PC-9 (cell line): ENCODE results near the gene CCDC12. TPM values are rescaled to one million over a fixed set of nuclear protein-coding genes. Genes with fewer than 3 reads are reported as not detected.

Experiments
- BruUV-seq: library from RNA; stranded (reverse); fragments of 400-500 nt; replicated peaks from 2 replicates; lab custom pipeline; 2021; lab: Mats Ljungman, UMichigan
- CTCF ChIA-PET: fragments of 300-600 bp; sonication (Branson Sonifier 250); formaldehyde crosslinking; loops from one replicate; lab custom pipeline; 2022; ENCODE audit warnings: antibody characterized with exemption; lab: Charles Lee
- POLR2A ChIA-PET: fragments of 300-600 bp; sonication (Branson Sonifier 250); formaldehyde crosslinking; loops from one replicate; lab custom pipeline; 2022; ENCODE audit warnings: antibody characterized with exemption; ENCODE audit not compliant: unreplicated experiment; lab: Charles Lee
- DNase-seq, 2 experiments: peaks; one replicate each; pipeline versions ENCODE4 v3.0.0 to v3.0.0-alpha.2; 2015 to 2022; ENCODE audit warnings: mixed read lengths in 1 of 2
- H2AFZ ChIP-seq: fragments of 200-600 bp; sonication (generic); 2 replicates; pipeline ENCODE4 v1.8.1; 2017; ENCODE audit warnings: antibody characterized with exemption
- H3F3A ChIP-seq: fragments of 200-600 bp; sonication (generic); 2 replicates; pipeline ENCODE4 v1.8.1; 2017; ENCODE audit warnings: antibody characterized with exemption, mild to moderate bottlenecking, low read depth; ENCODE audit not compliant: insufficient read depth
- H3K27ac ChIP-seq: fragments of 200-600 bp; sonication (generic); 2 replicates; pipeline ENCODE4 v1.6.1; 2016; ENCODE audit warnings: mixed run types
- H3K27me3 ChIP-seq: fragments of 200-600 bp; sonication (generic); 2 replicates; pipeline ENCODE4 v1.6.1; 2016; ENCODE audit warnings: low read depth, mixed run types; ENCODE audit not compliant: insufficient read depth
- H3K36me3 ChIP-seq: fragments of 200-600 bp; sonication (generic); 2 replicates; pipeline ENCODE4 v1.6.1; 2016; ENCODE audit warnings: low read depth, mixed run types
- H3K4me1 ChIP-seq: fragments of 200-600 bp; sonication (generic); replicated peaks from 2 replicates; pipeline ENCODE4 v1.6.1; 2016; ENCODE audit warnings: mixed run types; ENCODE audit not compliant: insufficient read depth
- H3K4me2 ChIP-seq: fragments of 200-600 bp; sonication (generic); 2 replicates; pipeline ENCODE4 v1.6.1; 2017; ENCODE audit warnings: mixed run types
- H3K4me3 ChIP-seq: fragments of 200-600 bp; sonication (generic); 2 replicates; pipeline ENCODE4 v1.6.1; 2016; ENCODE audit warnings: mixed run types
- H3K79me2 ChIP-seq: fragments of 200-600 bp; sonication (generic); 2 replicates; pipeline ENCODE4 v1.6.1; 2017; ENCODE audit warnings: low read depth, mixed run types
- H3K9me2 ChIP-seq: fragments of 200-600 bp; sonication (generic); 2 replicates; pipeline ENCODE4 v1.8.1; 2017; ENCODE audit warnings: mild to moderate bottlenecking; ENCODE audit not compliant: insufficient read depth
- H3K9me3 ChIP-seq: fragments of 200-600 bp; sonication (generic); 2 replicates; pipeline ENCODE4 v1.8.1; 2016; ENCODE audit warnings: low read depth; ENCODE audit not compliant: insufficient read depth
- H4K20me1 ChIP-seq: fragments of 200-600 bp; sonication (generic); 2 replicates; pipeline ENCODE4 v1.8.1; 2017; ENCODE audit not compliant: insufficient read depth
- CTCF ChIP-seq: fragments of 200-600 bp; sonication (generic); conservative IDR thresholded peaks from 2 replicates; pipeline ENCODE4 v1.6.1; 2017; ENCODE audit warnings: mixed run types, antibody characterized with exemption, mild to moderate bottlenecking, moderate library complexity
- EZH2 ChIP-seq: fragments of 200-600 bp; sonication (generic); IDR thresholded peaks from 2 replicates; pipeline ENCODE4 v1.8.0; 2017; ENCODE audit warnings: antibody characterized with exemption, low read depth
- intact Hi-C: fragments of 100-400 bp; cut with micrococcal nuclease; formaldehyde crosslinking; loops from one replicate; pipeline ENCODE4 v1.10.0; 2022; ENCODE audit not compliant: unreplicated experiment
- total RNA-seq: library from RNA; stranded (reverse); gene quantifications from 2 replicates; pipeline ENCODE4 v1.2.3, GENCODE V29; 2021

Gene CCDC12
- total RNA-seq, 1 experiment from 2014 or later: 39.3 TPM

DNA sequence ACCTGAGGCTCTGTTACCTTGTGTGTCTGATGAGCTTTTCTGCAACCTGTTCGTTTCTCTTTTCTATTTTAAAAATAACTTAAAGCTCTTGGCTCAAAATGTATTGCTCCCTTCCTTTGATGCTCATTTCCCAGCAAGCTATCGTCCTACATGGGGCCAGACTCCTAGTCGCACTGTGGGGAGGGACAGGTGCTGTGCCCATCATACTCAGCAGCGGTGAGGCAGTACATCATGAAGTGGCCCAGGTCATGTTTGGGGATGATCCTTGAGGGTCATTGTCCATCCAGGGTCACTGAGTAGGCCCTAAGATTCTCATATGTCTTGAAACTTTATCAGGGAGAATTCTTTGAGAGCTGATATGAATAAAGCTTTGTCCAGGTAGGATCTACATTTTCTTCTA is 57.9 kb downstream of the CCDC12 start:
- Histone ChIP-seq H3K27me3 (no peaks in the 10 kb centered on the region), H3K4me1 (no peaks in the 10 kb centered on the region), H3K4me3 (no peak overlapping the region), H3K36me3 (peaks cover 15% of the 10 kb centered on the region), H3K4me2 (no peak overlapping the region), H3F3A (peaks cover 8% of the 10 kb centered on the region; the same call in 1 of the 2 replicates), H3K79me2 (no peaks in the 10 kb centered on the region), H3K9me2 (no peaks in the 10 kb centered on the region), H3K9me3 (peaks cover 7% of the 10 kb centered on the region; the same call in 1 of the 2 replicates), H4K20me1 (no peaks in the 10 kb centered on the region), H3K27ac (no peak overlapping the region), H2AFZ (no peak overlapping the region)
- ChIA-PET CTCF (no interaction called here), POLR2A (no interaction called here)
- intact Hi-C loops: no loop called here
- no peak for TF ChIP-seq EZH2
- TF ChIP-seq CTCF: no peak
- BruUV-seq: no TSS peak
- DNase-seq: no peak

GRCh38 chr3:46918202-46918601 is 58.3 kb downstream of the CCDC12 start:
- CTCF ChIA-PET: no interaction called here
- Histone ChIP-seq H3K9me3 (peaks cover 7% of the 10 kb centered on the region; the same call in 1 of the 2 replicates), H3K4me2 (no peak overlapping the region)

DNA sequence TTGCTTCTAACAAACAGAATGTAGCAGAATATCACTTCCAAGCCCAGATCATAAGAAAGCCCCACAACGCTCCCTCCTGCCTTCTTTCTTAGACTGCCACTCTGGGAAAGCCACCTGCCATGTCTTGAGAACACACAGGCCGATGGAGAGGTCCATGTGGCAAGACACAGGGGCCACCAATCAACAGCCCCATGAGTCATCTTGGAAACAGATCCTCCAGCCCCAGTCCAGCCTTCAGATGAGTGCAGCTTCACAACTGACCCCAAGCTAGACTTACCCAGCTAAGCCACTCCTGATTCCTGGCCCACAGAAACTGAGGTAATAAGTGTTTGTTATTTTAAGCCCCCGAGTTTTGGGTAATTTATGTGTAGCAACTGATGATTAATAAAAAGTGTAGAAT is 59.3 kb downstream of the CCDC12 start:
- H3K4me2 ChIP-seq: no peak overlapping the region
- peaks cover 7% of the 10 kb centered on the region; the same call in 1 of the 2 replicates for H3K9me3 ChIP-seq
- no peak for DNase-seq
- peaks cover 8% of the 10 kb centered on the region; the same call in 1 of the 2 replicates for H3F3A ChIP-seq
- H3K4me3 ChIP-seq: no peak overlapping the region
- no peaks in the 10 kb centered on the region for H3K9me2 ChIP-seq
- TF ChIP-seq EZH2 (no peak), CTCF (no peak)
- ChIA-PET CTCF (no interaction called here), POLR2A (no interaction called here)
- no peak overlapping the region for H2AFZ ChIP-seq
- intact Hi-C loops: no loop called here
- H3K79me2 ChIP-seq: no peaks in the 10 kb centered on the region
- H3K27ac ChIP-seq: no peak overlapping the region
- no peaks in the 10 kb centered on the region for H3K4me1 ChIP-seq
- no peaks in the 10 kb centered on the region for H3K27me3 ChIP-seq
- no peaks in the 10 kb centered on the region for H4K20me1 ChIP-seq
- peaks cover 11% of the 10 kb centered on the region for H3K36me3 ChIP-seq
- no TSS peak for BruUV-seq

More at GRCh38 chr3:46918202-46918601, 58.3 kb downstream of the CCDC12 start:
- no peak overlapping the region for H3K27ac ChIP-seq
- no peak overlapping the region for H3K4me3 ChIP-seq
- H3K79me2 ChIP-seq: no peaks in the 10 kb centered on the region
- H3K27me3 ChIP-seq: no peaks in the 10 kb centered on the region
- POLR2A ChIA-PET: no interaction called here
- BruUV-seq: no TSS peak
- peaks cover 8% of the 10 kb centered on the region; the same call in 1 of the 2 replicates for H3F3A ChIP-seq
- TF ChIP-seq EZH2: no peak
- no peak for TF ChIP-seq CTCF
- H3K4me1 ChIP-seq: no peaks in the 10 kb centered on the region
- no peaks in the 10 kb centered on the region for H4K20me1 ChIP-seq
- H3K36me3 ChIP-seq: peaks cover 15% of the 10 kb centered on the region
- H3K9me2 ChIP-seq: no peaks in the 10 kb centered on the region
- H2AFZ ChIP-seq: no peak overlapping the region
- intact Hi-C loops: no loop called here
- no peak for DNase-seq
